Stimulated activated CD4-positive, alpha-beta T cell treated with anti-CD3 and anti-CD28 coated beads, TNF-alpha, amount 100 ng/mL, for 1 hour (primary cell): ENCODE measurements around the gene MIOX.

Experiments used
- DNase-seq, 3 donors: peaks; one replicate each; pipeline ENCODE4 v3.0.0-alpha.2; 2020; ENCODE audit warnings: low read depth in 3 of 3, low spot score in 1 of 3

The MIOX gene

DNA sequence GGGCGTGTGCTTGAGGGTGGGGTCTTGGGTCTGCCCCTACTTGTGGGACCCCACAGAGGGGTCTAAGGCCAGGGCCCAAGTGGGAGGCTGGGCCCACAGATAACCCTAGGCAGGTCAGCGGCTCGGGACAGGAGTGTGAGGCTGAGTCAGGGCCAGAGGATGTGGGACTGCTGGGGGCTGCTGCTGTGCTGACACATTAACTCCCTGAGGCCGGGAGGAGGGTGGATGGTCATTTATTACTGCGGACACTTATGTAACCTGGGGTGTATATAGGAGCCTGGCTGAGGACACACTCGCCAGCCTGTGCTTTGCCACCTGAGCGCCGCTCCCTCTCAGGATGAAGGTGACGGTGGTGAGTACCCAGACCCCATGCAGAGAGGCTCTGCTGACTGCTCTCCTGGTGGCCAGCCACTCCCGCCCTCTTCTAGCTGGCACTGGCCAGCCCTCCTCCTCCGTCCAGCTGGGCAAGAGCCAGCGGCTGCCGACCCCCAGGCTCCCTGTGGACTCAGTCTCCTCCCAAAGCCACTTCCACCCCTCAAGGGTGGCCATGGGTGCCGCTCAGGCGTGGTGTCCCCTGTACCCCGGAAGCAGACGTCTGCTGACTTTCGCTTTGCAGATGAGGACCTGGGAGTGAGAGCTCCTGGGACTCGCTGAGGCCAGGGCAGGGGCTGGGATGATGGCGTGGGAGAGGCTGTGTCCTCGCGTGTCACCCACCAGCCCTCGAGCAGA is at the start of gene MIOX:
TSS of gene MIOX (plus strand) at position 299 of the 729 bp plus-strand sequence. CDS start at position 338, 39 bp downstream.
- DNase-seq = no peak

DNA sequence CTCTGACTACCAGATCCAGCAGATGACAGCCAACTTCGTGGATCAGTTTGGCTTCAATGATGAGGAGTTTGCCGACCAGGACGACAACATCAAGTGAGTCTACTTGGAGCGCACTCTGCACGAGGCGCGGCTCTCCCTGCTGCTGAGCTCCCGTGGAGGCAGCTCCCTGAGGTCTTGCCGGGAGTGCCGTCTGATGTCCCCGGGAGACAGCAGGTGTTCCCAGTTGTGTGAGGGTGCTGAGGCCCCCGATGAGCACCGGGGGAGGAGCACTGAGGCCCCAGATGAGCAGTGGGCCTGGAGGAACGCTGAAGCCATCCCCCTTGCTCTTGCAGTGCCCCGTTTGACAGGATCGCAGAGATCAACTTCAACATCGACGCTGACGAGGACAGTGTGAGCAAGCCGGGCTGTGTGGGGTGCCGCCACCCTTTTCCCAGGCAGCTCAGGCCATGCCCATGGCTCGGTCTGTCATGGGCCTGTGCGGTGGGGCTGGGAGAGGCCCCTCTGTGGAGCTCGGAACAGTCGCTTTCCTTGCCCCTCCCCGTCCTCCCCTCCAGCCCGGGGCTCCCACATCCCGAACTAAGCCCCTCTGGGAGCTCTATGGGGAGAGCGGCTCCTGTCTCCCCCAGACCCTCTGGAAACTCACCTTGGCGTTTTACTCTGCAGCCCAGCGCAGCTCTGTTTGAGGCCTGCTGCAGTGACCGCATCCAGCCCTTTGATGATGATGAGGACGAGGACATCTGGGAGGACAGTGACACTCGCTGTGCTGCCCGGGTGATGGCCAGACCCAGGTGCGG is 49.0 kb upstream of the MIOX start:
- DNase-seq = no peak

DNA sequence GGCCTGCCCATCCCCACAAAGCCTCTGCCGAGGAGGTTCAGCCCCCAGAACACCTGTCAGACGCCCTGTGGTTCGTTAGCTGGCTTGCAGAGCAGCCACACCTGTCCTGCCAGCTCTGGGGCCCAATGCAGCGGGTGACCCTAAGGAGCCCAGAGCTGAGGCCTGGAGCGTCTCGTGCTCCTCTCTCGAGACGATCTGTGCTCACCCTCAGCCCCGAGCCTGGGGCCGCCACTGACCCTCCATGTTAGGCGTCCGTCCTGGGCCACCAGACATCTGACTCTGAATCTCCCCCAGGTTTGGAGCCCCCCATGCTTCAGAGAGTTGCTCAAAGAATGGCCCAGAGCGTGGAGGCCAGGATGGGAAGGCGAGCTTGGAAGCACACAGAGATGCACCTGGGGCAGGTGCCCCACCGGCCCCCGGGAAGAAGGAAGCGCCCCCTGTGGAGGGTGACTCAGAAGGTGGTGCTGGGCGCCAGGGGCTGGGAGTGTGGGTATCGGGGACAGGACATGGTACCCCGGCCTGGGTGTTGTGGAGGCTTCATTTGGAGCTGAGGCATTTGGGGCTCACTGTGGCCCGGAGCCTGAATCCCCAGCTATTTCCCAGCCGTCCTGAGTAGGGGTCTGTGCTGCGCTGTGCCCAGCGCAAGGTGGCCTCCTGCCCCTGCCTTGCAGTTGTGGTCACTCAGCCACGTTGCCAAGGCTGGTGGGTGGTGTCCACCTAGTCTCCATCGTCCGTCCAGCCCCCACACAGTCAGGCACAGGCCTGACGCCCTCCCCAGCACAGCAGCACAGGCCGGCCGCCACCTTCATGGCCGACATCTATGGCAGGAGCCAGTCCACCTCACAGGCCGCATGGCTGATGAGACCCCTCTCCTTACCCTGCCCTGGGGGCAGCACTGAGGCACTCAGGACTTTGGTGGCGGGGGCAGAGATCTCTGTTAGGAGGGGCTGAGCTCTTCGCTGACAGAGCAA is 48.1 kb upstream of the MIOX start:
- DNase-seq = no peak

DNA sequence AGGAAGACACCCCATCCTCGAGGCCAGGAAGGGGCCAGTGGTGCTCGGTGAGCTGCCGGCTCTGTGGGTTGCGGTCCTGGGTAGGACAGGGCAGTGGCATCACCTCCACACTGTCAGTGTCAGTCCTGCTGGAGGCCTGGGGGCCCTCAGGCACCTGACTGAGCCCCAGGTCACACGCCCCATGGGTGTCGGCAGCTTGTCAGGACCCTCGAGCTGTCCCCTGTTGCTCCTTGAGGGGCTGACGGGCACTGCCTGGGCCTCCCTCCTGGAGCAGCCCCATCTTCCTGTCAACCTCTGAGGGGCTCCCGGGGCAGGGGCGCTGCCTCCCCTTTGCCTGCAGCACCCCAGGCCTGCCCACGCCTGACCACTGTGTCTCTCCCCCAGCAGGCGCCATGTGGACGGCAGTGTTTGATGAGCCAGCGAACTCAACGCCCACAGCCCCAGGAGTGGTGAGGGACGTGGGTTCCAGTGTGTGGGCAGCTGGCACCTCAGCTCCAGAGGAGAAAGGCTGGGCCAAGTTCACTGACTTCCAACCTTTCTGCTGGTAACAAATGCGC is 47.3 kb upstream of the MIOX start:
- DNase-seq = no peak

DNA sequence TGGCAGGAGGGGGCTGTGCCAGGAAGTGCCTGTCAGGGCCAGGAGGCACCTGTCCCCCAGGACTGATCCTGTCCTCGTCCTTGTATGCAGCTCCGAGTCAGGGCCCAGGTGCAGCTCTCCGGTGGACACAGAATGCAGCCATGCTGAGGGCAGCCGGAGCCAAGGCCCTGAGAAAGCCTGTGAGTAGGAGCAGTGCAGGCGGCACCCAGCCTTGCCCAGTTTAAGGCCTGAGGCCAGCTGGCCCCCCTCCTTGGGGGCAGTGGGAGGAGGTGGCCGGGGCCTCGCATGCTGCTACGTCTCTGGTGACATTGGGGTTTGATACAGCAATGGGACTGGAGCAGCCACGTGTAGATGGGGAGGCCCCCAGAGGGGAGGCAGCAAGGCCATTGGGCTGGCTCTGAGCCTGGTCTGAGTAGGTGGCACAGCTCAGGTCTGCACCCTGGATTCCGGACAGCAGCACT is 46.8 kb upstream of the MIOX start:
- DNase-seq = no peak

DNA sequence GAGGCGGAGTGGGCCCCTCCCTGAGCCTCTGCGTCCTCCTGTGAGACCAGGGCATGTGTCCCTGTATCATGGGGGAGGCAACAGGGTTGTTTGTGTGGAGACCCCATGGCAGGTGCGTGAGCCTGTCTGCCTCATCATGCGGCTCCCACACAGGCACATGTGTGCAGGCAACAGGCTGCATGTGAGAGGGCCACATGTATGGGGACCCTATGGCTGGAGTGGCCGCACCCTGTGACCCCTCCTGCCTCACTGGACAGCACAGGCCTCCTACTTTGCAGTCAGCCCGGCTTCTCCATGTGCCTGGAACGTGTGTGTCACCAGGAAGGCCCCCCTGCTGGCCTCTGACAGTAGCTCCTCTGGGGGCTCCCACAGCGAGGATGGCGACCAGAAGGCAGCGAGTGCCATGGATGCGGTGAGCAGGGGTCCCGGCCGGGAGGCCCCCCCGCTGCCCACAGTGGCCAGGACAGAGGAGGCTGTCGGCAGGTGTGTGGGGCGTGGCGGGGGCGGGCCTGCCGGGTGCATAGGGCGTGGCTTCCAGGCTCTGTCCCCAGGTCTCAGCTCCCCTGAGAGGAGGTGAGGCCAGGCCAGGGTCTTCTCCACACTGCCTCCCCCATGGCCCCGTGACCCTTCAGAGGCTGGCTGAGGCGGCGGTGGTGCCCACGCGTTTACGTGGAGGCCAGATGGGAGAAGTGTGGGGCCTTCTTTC is 46.0 kb upstream of the MIOX start:
- no peak for DNase-seq

DNA sequence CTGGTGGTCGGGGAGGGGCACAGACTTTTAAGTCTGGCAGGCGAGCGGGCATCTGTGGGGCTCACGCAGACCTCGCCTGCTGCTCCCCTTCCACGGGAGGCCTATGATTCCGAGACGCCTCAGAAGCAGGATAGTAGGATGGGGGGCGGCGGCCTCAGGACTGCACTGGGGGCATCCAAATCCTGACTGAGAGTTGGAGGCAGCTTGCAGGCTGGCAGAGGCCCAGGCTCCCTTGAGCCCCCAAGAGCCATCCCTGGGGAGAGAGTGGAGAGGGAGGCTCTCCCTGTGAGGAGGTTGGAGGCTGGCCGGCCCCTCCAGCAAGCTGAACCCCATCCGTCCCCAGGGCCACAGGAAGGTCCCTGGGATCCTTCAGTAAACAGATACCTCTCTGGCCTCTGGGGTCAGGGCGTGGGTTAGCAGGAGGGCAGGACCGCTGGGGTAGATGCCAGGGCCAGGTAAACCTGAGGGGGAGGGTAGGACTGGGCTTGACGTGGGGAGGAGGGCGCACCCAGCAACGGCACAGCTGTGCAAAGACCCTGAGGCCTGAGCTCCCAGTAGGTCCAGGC is 45.1 kb upstream of the MIOX start:
- DNase-seq = no peak

DNA sequence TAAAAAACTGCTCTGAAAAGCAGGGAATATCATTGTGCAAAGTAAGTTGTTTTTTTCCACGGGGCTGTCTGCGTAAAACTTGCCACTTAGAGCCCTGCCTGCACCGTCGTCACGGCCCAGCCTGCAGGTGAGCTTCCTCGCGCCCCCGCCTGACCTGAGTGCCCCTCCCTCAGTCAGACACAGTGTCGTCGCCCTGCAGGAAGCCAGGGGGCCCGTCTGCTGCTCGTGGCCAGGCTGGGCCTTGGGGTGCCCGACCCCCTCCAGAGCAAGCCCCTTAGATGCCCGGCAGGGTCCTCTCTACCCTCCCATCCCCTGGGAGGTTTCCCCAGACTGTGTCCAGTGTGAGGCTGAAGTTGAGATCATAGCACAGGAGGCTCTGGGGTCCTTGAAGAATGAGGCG is 43.5 kb upstream of the MIOX start:
- DNase-seq = no peak

DNA sequence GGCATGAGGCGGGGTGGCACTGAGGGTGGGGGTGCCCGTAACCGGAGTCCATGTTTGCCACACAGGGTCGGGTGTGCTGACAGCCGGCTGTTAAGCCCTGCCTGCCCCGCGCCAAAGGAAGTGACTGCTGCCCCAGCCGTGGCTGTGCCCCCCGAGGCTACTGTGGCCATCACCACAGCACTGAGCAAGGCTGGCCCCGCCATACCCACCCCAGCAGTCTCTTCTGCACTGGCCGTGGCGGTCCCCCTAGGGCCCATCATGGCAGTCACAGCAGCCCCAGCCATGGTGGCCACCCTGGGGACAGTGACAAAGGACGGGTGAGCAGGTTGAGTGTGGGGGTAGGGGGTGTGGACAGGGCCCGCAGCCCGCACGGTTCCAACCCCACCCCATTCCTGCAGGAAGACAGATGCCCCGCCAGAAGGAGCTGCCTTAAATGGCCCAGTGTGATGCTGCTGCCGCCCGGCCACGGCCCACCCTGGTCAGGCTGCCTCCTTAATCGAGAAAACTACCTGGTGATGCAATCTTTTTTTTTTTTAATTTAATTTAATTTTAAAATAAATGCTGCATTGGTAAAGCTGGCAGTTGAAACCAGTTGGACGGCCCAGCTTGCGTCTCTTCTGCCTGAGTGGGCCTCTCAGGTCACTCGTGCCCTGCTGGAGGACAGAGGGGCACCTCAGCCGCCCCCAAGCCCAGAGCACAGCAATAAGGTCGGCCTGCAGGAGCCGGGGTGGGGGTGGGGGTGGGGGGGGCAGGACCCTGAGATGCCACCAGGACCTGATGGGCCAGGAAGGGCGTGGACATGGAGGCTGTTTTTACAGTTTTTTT is 42.6 kb upstream of the MIOX start:
- DNase-seq = no peak

DNA sequence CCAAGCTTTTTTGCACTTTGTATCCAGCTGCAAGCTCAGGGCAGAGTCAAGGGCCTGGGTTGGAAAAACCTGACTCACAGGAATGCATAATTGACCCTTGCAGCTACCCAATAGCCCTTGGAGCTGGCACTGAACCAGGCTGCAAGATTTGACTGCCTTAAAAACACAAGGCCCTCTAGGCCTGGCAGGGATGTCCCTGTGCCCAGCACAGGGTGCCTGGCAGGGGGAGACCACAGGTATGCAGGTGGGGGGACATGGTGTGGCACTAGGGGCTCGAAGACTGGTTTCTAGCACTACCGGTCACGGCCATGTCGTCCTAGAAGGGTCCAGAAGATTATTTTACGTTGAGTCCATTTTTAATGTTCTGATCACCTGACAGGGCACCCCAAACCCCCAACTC is 42.0 kb upstream of the MIOX start:
- DNase-seq = no peak

DNA sequence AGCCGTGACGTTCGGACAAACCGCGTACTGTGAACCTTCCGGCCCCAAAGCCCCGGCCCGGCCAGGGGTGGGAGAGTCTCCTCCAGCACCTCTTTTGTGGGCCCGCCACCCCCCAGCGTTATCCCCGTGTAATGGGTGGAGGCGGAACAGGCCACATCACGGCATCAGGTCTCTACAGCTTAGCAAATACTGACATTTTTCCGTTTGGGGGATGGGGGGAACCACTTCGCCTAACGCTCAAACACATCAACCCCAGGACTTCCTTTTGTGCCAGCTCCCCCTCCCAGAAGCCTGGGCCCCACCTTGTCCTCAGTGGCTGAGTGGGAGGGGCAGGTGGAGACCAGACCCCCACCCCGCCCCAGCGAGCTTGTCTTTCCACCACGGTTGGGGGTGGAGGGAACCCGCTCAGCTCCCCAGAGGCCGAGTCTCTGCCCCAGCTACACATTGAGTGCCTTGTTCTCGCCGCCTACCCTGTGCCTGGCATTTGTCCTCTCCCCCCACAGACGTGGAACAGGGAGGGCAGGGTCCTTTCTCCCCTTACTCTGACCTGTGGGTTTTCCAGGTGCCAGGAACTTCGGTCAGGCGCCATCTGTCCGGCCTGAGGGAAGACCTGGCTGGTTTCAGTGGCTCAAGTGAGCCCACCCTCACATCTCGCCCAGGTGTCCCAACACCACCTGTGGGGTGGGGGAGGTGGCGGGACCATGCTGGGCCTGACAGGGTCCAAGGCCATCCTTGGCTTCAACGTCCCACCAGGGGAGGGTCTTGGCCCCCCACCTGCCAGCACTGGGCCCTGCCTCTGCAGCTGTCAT is 41.4 kb upstream of the MIOX start:
- DNase-seq = no peak

DNA sequence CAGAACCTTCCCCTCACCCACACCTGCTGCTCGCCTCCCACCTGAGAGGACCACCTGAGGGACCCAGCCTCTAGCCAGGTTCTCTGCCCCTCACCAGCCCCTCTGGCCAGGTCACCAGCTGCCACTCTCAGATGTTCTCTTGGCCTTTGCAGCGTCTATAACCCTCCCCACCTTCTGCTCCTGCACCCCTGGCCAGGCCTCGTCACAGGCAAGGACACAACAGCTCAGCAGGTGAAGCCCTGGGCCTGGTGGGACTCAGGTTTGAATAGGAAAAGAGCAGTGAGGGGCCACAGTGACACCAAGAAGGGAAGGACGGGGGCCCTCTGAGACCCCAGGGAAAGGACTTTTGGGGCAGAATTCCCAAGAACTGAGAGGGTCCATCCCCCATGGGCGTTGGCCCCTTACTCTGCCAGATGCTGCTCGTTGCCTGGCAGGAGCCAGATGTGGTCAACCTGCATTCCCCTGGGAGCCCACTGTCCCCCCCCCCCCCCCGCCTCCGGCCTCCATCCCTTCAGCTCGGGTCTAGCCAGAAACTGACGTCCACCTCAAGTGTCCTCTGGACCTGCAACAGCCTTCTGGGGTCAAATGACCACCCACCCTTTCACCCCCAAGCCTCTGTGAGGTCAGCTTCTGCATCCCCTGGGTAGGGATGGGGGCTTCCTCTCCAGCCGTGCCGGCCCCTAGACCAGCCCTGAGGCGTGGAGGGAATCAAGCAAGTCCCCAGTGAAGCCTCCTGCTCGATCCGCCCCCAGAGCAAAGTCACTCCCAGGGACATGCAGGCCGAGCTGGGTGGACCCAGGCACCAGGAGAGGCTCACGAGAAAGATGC is 40.6 kb upstream of the MIOX start:
- no peak for DNase-seq

DNA sequence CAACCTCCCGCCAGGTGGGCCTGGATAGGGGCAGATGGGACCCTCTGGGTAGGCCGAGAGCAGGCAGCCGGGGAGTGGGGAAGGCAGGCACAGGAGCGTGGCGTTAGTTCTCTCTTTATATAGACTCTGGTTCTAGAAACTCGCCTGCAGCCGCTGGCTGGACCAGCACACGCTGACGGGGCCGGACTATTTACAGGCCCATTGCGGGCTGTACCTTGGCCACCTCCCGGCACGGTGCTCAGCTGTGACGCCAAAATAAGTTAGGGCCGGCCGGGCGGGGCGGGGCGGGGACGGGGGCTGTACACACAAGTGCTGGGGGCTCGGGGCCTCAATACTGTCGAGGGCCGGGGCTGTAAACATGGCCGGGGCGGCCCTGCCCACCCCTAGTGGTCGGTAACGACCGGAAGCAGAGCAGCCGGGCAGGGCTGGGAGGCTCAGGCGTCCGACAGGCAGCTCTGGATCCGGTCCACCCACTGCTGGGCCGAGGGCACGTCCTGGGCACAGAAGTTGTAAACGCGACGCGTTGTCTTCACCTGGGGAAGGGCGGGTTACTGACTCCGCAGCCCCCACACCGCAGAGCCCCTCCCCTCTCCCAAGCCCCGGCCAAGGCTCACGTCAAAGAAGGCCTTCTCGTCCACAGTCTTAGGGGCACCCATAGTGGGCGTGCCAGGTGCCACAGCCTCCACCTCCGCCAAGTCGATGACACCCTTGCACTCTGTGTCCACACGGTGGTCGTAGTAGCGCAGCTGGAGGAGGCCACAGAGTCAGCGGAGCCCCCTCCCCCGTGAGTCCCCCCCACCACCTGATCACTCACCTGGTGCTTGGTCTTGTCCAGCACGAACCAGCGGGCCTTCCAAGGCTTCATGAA is 39.7 kb upstream of the MIOX start:
- no peak for DNase-seq

DNA sequence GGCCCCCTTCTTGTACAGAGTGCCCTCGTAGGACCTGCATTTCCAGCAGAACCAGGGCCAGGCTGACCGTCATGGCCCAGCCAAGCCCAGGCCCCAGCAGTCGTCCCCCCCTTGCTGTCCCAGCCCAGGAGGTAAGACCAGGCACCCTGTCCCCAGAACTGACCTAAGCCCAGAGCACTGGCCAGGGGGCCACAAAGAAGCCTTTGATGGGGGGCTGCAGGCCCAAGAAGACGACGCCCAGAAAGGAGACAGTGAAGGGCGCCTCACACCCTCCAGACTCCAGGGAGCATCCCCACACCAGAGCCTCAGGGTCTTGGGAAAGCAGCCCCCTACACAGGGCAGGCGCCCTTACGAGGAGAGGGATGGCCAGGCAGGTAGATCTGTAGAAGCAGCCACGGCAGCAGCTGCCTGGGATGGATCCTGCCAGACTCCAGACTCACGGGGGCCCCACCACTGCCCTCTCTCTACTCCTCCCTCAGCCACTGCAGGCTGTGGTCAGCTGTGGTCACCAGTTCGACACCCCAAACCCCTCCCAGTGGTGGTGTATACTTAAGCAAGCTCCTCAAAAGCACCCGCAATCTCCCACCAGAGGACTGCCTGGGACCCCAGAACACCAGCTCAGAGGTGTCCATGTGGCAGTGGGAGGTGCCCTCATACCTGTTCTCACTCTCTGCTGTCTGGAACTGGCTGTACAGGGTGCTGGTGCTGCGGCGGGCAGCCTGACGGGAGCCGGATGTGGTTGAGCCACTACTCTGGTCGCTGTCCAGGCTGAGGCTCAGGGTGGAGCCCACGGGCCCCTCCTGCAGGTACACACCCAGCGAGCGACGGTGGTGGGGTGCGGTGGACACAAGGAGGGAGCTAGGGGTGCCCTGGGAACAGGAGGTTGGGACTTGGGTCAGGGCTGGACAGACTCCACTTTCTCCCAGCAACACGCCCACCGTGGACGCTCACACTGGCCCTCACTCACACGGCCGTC is 38.8 kb upstream of the MIOX start:
- no peak for DNase-seq

DNA sequence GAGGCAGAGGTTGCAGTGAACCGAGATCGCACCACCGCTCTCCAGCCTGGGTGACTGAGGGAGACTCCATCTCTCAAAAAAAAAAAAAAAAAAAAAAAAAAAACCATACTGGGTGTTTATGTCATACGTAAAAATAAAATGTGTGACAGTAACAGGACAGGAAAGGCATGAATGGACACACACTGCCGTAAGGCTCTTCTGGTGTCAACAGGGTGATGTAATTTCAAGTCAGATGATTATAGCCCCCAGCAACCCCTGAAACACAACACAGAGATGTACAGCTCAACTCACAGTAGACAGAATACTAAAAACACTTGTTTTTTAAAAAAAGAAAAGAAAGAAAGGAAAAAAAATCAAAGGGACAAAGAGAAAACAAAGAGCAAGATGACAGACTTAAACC is 34.0 kb upstream of the MIOX start:
- DNase-seq = no peak
